Stimulated activated CD8-positive, alpha-beta memory T cell treated with anti-CD3 and anti-CD28 coated beads, Interleukin-7, amount 100 ng/mL, for 24 hours (primary cell): Measurements from ENCODE around the gene SEMA5A.

Source experiments
- DNase-seq: peaks from one replicate; pipeline ENCODE4 v3.0.0-alpha.2; 2020; ENCODE audit warnings: low read depth

The SEMA5A gene

GRCh38 chr5:9545992-9546851, at the start of gene SEMA5A:
Gene SEMA5A, minus strand, starts transcription at chr5:9546075. Its CDS starts 166,129 bp downstream, at chr5:9379946.
- no peak for DNase-seq

GRCh38 chr5:9594913-9595312, 49.0 kb upstream of the SEMA5A start:
- no peak for DNase-seq

- no peak for DNase-seq
Observed at GRCh38 chr5:9589049-9589835, 43.4 kb upstream of the SEMA5A start.

- no peak for DNase-seq
Observed at GRCh38 chr5:9588254-9588653, 42.4 kb upstream of the SEMA5A start.

GRCh38 chr5:9587135-9587534, 41.3 kb upstream of the SEMA5A start:
- DNase-seq = no peak

- DNase-seq = no peak
Observed at GRCh38 chr5:9582406-9582805, 36.5 kb upstream of the SEMA5A start.

GRCh38 chr5:9573796-9574195, 27.9 kb upstream of the SEMA5A start:
- no peak for DNase-seq

GRCh38 chr5:9572246-9572645, 26.4 kb upstream of the SEMA5A start:
- no peak for DNase-seq

- no peak for DNase-seq
Observed at GRCh38 chr5:9570876-9571275, 25.0 kb upstream of the SEMA5A start.

- DNase-seq = no peak
Observed at GRCh38 chr5:9567039-9567438, 21.2 kb upstream of the SEMA5A start.

- DNase-seq = no peak
Observed at GRCh38 chr5:9564752-9565151, 18.9 kb upstream of the SEMA5A start.

GRCh38 chr5:9562141-9562540, 16.3 kb upstream of the SEMA5A start:
- DNase-seq = no peak

GRCh38 chr5:9559965-9560364, 14.1 kb upstream of the SEMA5A start:
- no peak for DNase-seq

- DNase-seq = no peak
Observed at GRCh38 chr5:9558319-9558965, 12.6 kb upstream of the SEMA5A start.

GRCh38 chr5:9557696-9558095, 11.8 kb upstream of the SEMA5A start:
- DNase-seq = no peak

GRCh38 chr5:9555961-9556360, 10.1 kb upstream of the SEMA5A start:
- no peak for DNase-seq

- DNase-seq = no peak
Observed at GRCh38 chr5:9554122-9554521, 8.2 kb upstream of the SEMA5A start.

- DNase-seq = no peak
Observed at GRCh38 chr5:9553561-9553960, 7.7 kb upstream of the SEMA5A start.

GRCh38 chr5:9551567-9552537, 6.0 kb upstream of the SEMA5A start:
- DNase-seq = no peak

GRCh38 chr5:9549941-9550340, 4.1 kb upstream of the SEMA5A start:
- DNase-seq = no peak

- no peak for DNase-seq
Observed at GRCh38 chr5:9547122-9547947, 1.5 kb upstream of the SEMA5A start.
